22Rv1 (cell line): ENCODE data around the gene SNX8.

ENCODE experiments used
- CTCF ChIP-seq: fragments of 450-650 bp; IDR thresholded peaks from 2 replicates; pipeline ENCODE4 v1.5.1; 2017; ENCODE audit warnings: mild to moderate bottlenecking
- ZFX ChIP-seq: fragments of 450-650 bp; IDR thresholded peaks from 2 replicates; pipeline ENCODE4 v1.6.1; 2017; ENCODE audit warnings: antibody characterized with exemption, borderline replicate concordance

GRCh38 chr7:2223321-2223720 lies 90.9 kb downstream of the SNX8 start:
- TF ChIP-seq CTCF (no peak), ZFX (no peak)
